Keratinocyte (primary cell): ENCODE measurements around the gene SCFD1. TPM values are rescaled to one million over a fixed set of nuclear protein-coding genes. Genes with fewer than 3 reads are reported as not detected.
"Not testable (repeated sequence)": the region's sequence is repeated elsewhere in the genome, so short reads cannot be mapped to it uniquely, and the experiment has no call there.

ENCODE experiments used
- DNase-seq: peaks from one replicate; pipeline ENCODE4 v3.0.0-alpha.2; 2011; ENCODE audit warnings: low read depth, missing footprints, low spot score
- FAIRE-seq: peaks from 2 replicates; lab custom pipeline; 2011; peaks lifted over from hg19 to GRCh38; lab: Jason Lieb, UNC
- H2AFZ ChIP-seq: 2 replicates; pipeline ENCODE4 v1.6.0; 2012; ENCODE audit warnings: low read length, control low read depth, inconsistent platforms; ENCODE audit not compliant: control insufficient read depth
- H3K27ac ChIP-seq: 2 replicates; pipeline ENCODE4 v1.5.1; 2011; ENCODE audit warnings: low read length; ENCODE audit not compliant: control insufficient read depth, insufficient read depth
- H3K27me3 ChIP-seq: 3 replicates; pipeline ENCODE4 v1.6.0; 2011; ENCODE audit warnings: low read length; ENCODE audit not compliant: control insufficient read depth, insufficient read depth; ENCODE audit errors: extremely low read depth
- H3K36me3 ChIP-seq, 2 experiments: 2 replicates in 1 of 2; 3 replicates in 1 of 2; pipeline ENCODE4 v1.5.1; 2011; ENCODE audit warnings: low read length in 2 of 2, mild to moderate bottlenecking in 1 of 2; ENCODE audit not compliant: control insufficient read depth in 2 of 2, insufficient read depth in 2 of 2; ENCODE audit errors: extremely low read depth in 1 of 2
- H3K4me1 ChIP-seq: 3 replicates; pipeline ENCODE4 v1.5.1; 2011; ENCODE audit warnings: low read length; ENCODE audit not compliant: control insufficient read depth, insufficient read depth; ENCODE audit errors: extremely low read depth
- H3K4me2 ChIP-seq: 3 replicates; pipeline ENCODE4 v1.6.0; 2011; ENCODE audit warnings: low read depth, low read length; ENCODE audit not compliant: control insufficient read depth, insufficient read depth; ENCODE audit errors: extremely low read depth
- H3K4me3 ChIP-seq, 3 experiments: fragments of 200-600 bp in 1 of 3; sonication (generic) in 1 of 3; 2 replicates in 2 of 3; 3 replicates in 1 of 3; pipeline ENCODE4 v1.5.1; 2011 to 2016; ENCODE audit warnings: low read length in 3 of 3, mild to moderate bottlenecking in 3 of 3, control low read depth in 2 of 3, inconsistent platforms in 1 of 3, low read depth in 1 of 3, mixed read lengths in 1 of 3, mixed run types in 1 of 3, moderate library complexity in 1 of 3; ENCODE audit not compliant: control insufficient read depth in 2 of 3, insufficient read depth in 2 of 3; ENCODE audit errors: extremely low read depth in 1 of 3
- H3K79me2 ChIP-seq: 2 replicates; pipeline ENCODE4 v1.6.0; 2012; ENCODE audit warnings: low read length; ENCODE audit not compliant: control insufficient read depth, insufficient read depth
- H3K9ac ChIP-seq: 3 replicates; pipeline ENCODE4 v1.6.0; 2011; ENCODE audit warnings: low read length; ENCODE audit not compliant: control insufficient read depth, insufficient read depth; ENCODE audit errors: extremely low read depth
- H3K9me1 ChIP-seq: 3 replicates; pipeline ENCODE4 v1.6.0; 2011; ENCODE audit warnings: low read length; ENCODE audit not compliant: control insufficient read depth, insufficient read depth; ENCODE audit errors: extremely low read depth
- H3K9me3 ChIP-seq: 2 replicates; pipeline ENCODE4 v1.5.1; 2012; ENCODE audit warnings: low read depth, low read length; ENCODE audit not compliant: control insufficient read depth
- H4K20me1 ChIP-seq: 3 replicates; pipeline ENCODE4 v1.6.0; 2011; ENCODE audit warnings: low read length; ENCODE audit not compliant: control insufficient read depth, insufficient read depth; ENCODE audit errors: extremely low read depth
- CTCF ChIP-seq, 3 experiments: IDR thresholded peaks in 1 of 3; conservative IDR thresholded peaks in 1 of 3; optimal IDR thresholded peaks in 1 of 3; 2 replicates in 2 of 3; 3 replicates in 1 of 3; pipeline versions ENCODE3 to v1.5.1; 2011; ENCODE audit warnings: low read length in 3 of 3, mild to moderate bottlenecking in 3 of 3, moderate library complexity in 2 of 3, control low read depth in 1 of 3, inconsistent platforms in 1 of 3; ENCODE audit not compliant: insufficient read depth in 2 of 3; ENCODE audit errors: extremely low read depth in 1 of 3
- dilution Hi-C: fragments of 300-500 bp; cut with MboI; formaldehyde crosslinking; loops from one replicate; pipeline ENCODE4 v1.7.0; 2020; ENCODE audit warnings: low sequenced_read_pairs; ENCODE audit not compliant: extremely low pct_ligation_motif_present
- polyA plus RNA-seq, 5 experiments: library from polyadenylated mRNA; depleted of rRNA in 3 of 5; stranded (reverse) in 3 of 5; stranded (forward) in 1 of 5; unstranded in 1 of 5; fragments of >200 nt; gene quantifications; 1 replicate in 1 of 5; 2 replicates in 3 of 5; 3 replicates in 1 of 5; pipeline versions ENCODE4 v1.2.1 to v1.2.3, GENCODE V29; 2011 to 2012; ENCODE audit warnings: missing spikeins in 2 of 5, low read depth in 1 of 5, low replicate concordance in 1 of 5

The SCFD1 gene
- polyA plus RNA-seq, 1 donor (not counting 4 experiments of a cell fraction or from before 2014, with no cell fraction given), result 100 TPM

GRCh38 chr14:30603402-30603801 lies 18.7 kb upstream of the SCFD1 start:
- no peak for DNase-seq

DNA sequence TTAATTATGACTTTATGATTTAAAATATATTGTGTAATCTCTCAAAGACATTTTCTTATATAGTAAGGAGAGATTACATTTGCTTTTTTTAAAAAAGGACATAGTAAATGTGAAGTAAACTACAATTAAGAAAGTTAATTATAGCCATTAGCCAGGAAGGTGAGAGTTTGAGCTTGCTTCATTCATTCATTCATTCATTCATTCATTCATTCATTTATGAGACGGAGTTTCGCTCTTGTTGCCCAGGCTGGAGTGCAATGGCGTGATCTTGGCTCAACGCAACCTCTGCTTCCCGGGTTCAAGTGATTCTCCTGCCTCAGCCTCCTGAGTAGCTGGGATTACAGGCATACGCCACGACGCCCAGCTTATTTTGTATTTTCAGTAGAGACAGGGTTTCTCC lies 17.4 kb upstream of the SCFD1 start:
- H3K4me1 ChIP-seq, H3K4me3 ChIP-seq, H2AFZ ChIP-seq, H4K20me1 ChIP-seq, FAIRE-seq, dilution Hi-C loops, H3K4me2 ChIP-seq, DNase-seq, H3K79me2 ChIP-seq, H3K9me3 ChIP-seq, H3K27ac ChIP-seq, H3K9ac ChIP-seq, H3K27me3 ChIP-seq, H3K9me1 ChIP-seq: not testable (repeated sequence)
- peaks cover 8 to 18% of the 10 kb centered on the region in 2 experiments for H3K36me3 ChIP-seq

More at GRCh38 chr14:30603402-30603801, 18.7 kb upstream of the SCFD1 start:
- no peak for FAIRE-seq
- H3K27ac ChIP-seq, result no peak overlapping the region
- H3K9ac ChIP-seq, result no peak overlapping the region
- TF ChIP-seq CTCF (optimal IDR thresholded peaks at IDR 0.05 in 1 of 3, IDR thresholded peaks at IDR 0.05 in 1 of 3, conservative IDR thresholded peaks at IDR 0.05 in 1 of 3; ENCODE audit: extremely low read depth in 1 of 3, insufficient read depth in 2 of 3, low read length in 3 of 3), result no peak
- no peaks in the 10 kb centered on the region for H3K27me3 ChIP-seq
- no peak overlapping the region for H3K4me2 ChIP-seq
- H3K9me3 ChIP-seq, result no peaks in the 10 kb centered on the region
- dilution Hi-C loops, result no loop called here
- H3K36me3 ChIP-seq, result peaks cover 8 to 18% of the 10 kb centered on the region in 2 experiments
- no peak overlapping the region for H2AFZ ChIP-seq
- no peak overlapping the region for H3K4me3 ChIP-seq
- peaks cover 1% of the 10 kb centered on the region for H3K4me1 ChIP-seq
- no peaks in the 10 kb centered on the region for H3K9me1 ChIP-seq
- no peaks in the 10 kb centered on the region for H3K79me2 ChIP-seq
- H4K20me1 ChIP-seq, result no peaks in the 10 kb centered on the region

GRCh38 chr14:30607156-30607780 lies 14.9 kb upstream of the SCFD1 start:
- no peak overlapping the region for H3K4me3 ChIP-seq
- FAIRE-seq, result no peak
- no peak overlapping the region for H3K27ac ChIP-seq
- no peaks in the 10 kb centered on the region for H3K9me3 ChIP-seq
- H4K20me1 ChIP-seq, result no peaks in the 10 kb centered on the region
- no peak overlapping the region for H3K4me2 ChIP-seq
- H3K27me3 ChIP-seq, result no peaks in the 10 kb centered on the region
- H3K4me1 ChIP-seq, result peaks cover 24% of the 10 kb centered on the region
- H2AFZ ChIP-seq, result no peak overlapping the region
- no peak for TF ChIP-seq CTCF (optimal IDR thresholded peaks at IDR 0.05 in 1 of 3, IDR thresholded peaks at IDR 0.05 in 1 of 3, conservative IDR thresholded peaks at IDR 0.05 in 1 of 3; ENCODE audit: extremely low read depth in 1 of 3, insufficient read depth in 2 of 3, low read length in 3 of 3)
- no peak for DNase-seq
- H3K9me1 ChIP-seq, result no peaks in the 10 kb centered on the region
- no peak overlapping the region for H3K9ac ChIP-seq
- H3K79me2 ChIP-seq, result no peaks in the 10 kb centered on the region
- H3K36me3 ChIP-seq, result peaks cover 3 to 9% of the 10 kb centered on the region in 2 experiments
- dilution Hi-C loops, result no loop called here
